HG02642 (cell line): Measurements from ENCODE around the gene POC5.
"Not testable (repeated sequence)": the region's sequence is repeated elsewhere in the genome, so short reads cannot be mapped to it uniquely, and the experiment has no call there.

ENCODE experiments used
- ATAC-seq: cut with Tn5 transposase; IDR thresholded peaks from one replicate; pipeline ENCODE4 v1.9.1; 2021; ENCODE audit warnings: mild to moderate bottlenecking; ENCODE audit not compliant: unreplicated experiment, poor library complexity

The POC5 gene

GRCh38 chr5:75706775-75707174 is 10.5 kb downstream of the POC5 start:
- ATAC-seq, result no peak

DNA sequence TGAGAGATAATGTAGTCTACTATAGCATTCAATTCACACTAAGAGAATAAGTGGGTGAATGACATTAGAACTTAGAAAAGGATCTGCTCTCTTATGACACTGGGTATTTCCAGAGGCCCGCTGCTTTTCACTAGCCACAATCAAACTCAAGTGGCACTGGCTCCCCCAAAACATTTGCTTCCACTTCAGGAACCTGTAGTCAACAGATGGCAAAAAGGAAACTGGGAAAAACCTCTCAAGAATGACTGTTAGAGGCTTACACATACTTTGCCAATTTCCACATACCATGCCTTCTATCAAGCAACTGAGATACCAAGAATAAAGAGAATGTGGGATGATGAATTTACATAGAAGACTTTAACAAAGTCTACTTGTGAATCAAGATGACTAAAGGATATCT is 11.2 kb downstream of the POC5 start:
- ATAC-seq, result no peak

DNA sequence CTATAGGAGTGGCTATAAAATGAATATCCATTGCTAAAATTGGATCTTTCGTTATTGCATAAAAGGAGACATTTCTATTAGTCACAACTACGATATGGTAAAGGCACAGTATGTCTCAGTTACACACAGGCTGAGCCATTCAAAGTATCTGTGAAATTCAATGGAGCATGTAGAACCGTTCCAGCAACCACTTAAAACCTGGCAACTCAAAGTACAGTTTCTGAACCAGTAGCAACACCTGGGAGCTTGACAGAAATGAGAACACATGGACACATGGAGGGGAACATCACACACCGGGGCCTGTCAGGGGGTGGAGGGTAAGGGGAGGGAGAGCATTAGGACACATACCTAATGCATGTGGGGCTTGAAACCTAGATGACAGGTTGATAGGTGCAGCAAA is 15.4 kb downstream of the POC5 start:
- ATAC-seq, result no peak

DNA sequence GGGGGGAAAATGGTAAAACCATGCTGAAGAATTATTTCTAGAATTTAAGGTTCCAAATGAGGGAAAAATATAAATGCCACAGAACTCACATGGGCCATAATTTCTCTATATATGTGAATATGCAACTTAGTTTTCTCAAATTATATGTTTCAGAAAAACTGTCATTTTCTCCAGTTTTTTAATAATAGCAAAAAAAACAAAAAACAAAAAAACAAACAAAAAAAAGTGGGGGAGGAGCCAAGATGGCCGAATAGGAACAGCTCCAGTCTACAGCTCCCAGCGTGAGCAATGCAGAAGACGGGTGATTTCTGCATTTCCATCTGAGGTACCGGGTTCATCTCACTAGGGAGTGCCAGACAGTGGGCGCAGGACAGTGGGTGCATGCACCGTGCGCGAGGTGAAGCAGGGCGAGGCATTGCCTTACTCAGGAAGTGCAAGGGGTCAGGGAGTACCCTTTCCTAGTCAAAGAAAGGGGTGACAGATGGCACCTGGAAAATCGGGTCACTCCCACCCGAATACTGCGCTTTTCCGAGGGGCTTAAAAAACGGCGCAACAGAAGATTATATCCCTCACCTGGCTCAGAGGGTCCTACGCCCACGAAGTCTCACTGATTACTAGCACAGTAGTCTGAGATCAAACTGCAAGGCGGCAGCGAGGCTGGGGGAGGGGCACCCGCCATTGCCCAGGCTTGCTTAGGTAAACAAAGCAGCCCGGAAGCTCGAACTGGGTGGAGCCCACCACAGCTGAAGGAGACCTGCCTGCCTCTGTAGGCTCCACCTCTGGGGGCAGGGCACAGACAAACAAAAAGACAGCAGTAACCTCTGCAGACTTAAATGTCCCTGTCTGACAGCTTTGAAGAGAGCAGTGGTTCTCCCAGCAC is 21.5 kb downstream of the POC5 start:
- not testable (repeated sequence) for ATAC-seq

- no peak for ATAC-seq
Observed at GRCh38 chr5:75694781-75695180, 22.5 kb downstream of the POC5 start.

DNA sequence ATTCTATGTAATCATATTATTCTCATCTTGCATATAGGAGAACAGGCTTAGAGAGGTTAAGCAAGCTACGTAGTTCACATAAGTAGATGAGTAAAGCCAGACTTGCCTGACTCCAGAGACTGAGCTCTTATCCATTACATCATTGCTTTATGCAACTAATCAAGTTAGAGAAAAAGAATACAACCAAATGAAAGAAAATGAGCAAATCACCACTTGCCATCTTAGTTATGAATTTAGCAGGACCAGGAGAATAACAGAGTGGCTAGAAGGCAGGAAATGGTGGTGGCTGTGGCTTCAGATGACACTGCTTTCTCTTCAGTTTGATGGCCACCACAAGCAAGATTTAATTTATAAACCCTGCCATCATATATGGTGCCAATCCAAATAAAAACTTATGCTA is 26.6 kb downstream of the POC5 start:
- no peak for ATAC-seq

DNA sequence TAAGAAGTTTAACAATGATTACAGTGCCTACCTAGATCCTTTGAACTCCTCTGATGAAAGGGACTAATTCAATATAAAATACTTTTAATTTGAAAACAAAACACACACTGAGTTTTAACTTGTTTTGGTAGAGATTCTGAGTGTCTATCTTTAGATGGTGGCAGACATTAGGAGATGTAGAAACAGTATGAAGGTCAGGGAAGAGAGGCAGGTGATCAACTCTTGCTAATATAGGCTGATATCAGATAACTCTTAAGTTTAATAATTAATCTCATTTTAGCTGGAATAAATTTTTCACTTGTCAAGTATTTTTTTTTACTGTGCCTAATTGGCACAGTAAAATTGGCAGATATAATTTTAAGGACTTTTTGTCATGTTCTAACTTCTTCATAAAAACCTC is 30.8 kb downstream of the POC5 start:
- ATAC-seq, result no peak

- no peak for ATAC-seq
Observed at GRCh38 chr5:75685141-75685540, 32.1 kb downstream of the POC5 start.

- ATAC-seq, result no peak
Observed at GRCh38 chr5:75681125-75681830, 36.0 kb downstream of the POC5 start.

DNA sequence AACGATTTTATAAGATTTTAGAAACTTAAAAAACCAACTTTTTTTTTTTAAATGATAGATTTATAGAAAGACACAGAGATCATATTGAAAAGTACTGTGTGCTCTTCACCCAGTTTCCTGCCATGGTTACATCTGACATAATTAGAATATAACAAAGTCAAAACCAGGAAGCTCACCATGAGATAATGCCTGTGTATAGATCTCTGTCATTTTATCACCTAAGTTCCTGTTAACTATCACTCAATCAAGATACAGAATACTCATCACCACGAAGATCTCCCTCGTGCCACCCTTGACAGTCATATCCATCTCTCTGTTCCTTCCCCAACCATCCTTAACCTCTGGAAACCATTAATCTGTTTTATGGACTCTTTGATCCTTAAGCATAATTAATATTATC is 39.1 kb downstream of the POC5 start:
- no peak for ATAC-seq

DNA sequence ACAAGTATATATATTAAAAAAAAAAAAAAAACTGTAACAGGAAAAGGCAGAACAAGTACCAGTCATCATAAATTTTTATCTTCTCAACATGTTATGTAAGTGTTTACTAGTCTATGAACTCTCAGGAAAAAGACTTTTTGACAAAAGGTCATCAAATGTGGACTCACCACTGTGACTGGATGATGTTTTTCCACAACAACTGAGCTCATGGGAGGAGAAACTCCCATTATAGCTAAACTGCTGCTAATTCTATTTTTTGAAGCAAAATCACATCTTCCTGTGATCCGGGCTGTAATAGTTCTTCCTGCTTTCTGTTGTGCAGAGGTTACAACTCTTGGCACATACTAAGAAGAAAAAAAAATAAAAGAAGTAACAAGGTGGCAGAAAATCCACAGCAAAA is 39.6 kb downstream of the POC5 start:
- ATAC-seq, result no peak

- no peak for ATAC-seq
Observed at GRCh38 chr5:75675783-75676182, 41.5 kb downstream of the POC5 start.

DNA sequence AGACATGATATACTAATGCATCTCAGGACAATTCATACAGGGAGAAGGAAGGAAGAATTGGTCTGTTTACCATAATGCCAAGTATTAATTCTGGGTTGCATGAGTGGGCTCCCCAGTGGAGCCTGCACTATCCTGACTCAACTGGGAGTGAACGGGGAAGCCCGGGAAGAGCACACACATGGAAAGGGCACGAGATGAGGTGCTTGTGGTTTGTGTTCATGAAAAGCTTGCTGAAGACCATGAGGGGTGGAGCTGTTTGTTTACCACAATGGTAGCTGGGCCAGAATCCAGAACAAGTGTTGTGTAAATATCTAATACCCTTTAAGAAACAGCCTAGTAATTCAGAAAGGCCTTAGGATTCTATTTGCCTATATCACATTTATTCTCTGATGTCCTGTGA is 44.6 kb downstream of the POC5 start:
- ATAC-seq, result no peak

- no peak for ATAC-seq
Observed at GRCh38 chr5:75671506-75671905, 45.7 kb downstream of the POC5 start.

GRCh38 chr5:75670577-75670976 is 46.7 kb downstream of the POC5 start:
- no peak for ATAC-seq

DNA sequence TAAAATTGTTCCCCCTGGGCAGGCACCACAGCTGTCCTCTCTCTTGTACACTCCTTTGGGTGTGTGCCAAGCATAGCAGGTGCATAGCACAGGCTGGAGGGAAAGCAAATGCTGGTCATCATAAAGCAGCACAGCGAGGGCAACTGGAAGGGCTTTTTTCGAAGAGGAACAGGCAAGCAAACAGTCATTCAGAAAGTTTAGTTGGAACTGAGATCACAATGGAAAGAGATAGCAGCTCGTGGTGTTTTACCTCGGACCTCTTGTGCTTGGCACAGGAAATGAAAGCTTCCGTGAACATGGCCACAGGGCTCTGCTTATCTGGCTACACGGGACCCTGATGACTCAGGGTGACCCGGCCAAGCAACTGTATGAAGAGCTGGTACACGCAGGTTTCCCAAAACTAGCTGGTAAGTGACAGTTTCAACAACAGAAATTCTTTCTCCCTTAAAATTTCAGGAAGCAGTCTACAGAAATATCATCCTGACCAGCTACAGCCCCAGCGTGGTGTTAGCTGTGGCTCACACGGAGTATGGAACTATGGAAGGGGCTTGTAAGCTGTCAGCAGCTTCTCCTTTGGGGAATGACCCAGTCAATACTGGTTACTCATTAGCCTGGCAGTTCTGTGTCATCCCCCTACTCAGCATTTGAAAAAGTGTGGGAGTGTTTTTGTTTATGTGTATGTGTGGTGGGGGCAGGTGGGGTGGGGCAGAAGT is 48.1 kb downstream of the POC5 start:
- ATAC-seq, result peak; percentile 90

DNA sequence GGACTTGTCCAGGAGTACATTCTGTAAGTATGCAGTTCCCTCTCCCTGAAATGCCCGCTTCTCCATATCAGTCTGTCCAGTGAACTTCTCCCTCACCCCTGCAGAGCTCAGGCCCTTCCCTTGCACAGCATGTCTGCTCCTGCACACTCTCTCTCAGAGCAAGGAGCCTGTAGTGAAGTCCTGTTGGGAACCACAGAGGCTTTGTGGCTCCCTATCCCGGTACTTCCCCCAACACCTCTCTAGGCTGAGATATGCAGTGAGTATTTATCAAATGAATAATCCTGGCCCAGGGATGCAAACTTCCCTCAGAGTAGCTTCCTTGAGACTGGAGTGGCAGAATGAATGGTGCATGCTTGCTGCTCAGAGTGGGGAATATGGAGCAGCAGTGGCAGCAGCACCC is 48.8 kb downstream of the POC5 start:
- peak; percentile 9 for ATAC-seq

- no peak for ATAC-seq
Observed at GRCh38 chr5:75667586-75667985, 49.7 kb downstream of the POC5 start.

DNA sequence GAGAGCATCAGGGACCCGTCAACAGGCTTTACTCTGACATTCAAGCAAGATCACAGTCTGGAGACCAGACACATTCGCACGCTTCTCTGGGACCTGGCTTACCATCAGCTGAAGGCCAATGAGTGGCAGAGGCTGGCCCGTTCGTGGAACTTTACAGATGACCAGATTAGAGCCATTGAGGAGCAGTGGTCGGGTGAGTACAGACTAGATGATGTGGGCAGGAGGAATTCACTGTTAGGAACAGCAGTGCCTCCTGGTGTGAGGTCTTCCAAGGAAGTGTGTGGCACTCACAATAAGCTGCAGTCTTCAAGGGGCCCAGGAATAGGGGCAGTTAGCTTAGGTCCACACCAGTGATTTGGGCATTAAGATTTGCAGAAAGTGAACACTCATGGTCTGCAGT is 50.4 kb downstream of the POC5 start:
- ATAC-seq, result no peak

DNA sequence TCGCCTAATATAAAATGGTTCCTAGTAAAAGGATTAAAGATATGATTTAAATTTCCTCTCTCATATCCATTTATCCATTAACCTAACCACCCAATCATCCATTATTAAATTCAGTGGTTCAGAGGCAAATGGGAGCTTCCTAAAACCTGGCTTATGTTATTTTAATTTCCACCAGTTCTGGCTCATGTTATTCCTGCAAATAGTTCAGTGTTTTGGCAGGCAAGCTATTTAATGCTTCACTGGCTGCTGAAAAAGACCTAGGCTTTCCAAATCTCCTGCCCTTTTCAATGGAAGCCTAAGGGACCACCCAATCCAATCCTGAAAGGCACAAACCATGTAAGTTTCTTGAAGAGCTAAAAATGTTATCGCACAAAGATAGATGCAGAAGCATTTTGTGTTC is 52.3 kb downstream of the POC5 start:
- no peak for ATAC-seq

DNA sequence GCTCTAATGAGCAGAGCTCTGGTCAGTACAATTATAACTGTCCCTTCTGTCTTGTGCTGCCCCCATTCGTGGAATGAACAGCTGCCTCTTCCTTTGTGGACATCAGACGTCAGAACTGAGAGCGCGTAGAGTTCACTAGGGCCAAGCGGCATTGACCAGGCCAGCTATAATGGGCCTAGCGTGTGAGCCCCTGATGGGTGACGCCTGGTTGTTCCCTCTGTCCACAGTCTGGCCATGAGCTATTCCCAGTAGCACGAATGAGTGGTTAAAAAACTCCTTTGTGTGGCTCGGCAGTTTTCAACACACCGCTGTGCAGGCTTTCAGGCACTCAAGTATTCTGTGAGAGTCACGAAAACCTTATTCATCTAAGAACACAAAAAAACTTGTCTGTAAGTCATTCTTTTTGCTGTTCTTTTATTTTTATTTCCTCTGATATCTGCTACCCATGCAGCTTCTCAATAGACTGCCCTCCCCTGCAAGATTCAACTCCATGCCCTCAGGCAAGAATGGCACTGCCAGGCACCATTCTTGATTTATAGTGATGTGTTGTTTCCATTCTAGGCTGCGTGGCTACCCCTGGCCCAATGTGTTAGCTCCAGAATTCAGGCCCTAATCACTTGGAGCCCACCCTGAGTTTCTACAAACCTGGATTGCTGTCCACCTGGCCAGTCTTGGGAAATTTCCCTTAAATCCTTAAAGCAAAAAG is 53.5 kb downstream of the POC5 start:
- no peak for ATAC-seq
